Ishikawa (cell line): Measurements from ENCODE around the gene TRPM3.

ENCODE experiments used
- CEBPB ChIP-seq: IDR thresholded peaks from 2 replicates; pipeline ENCODE4 v1.6.1; 2012
- EGR1 ChIP-seq: IDR thresholded peaks from 2 replicates; pipeline ENCODE4 v1.6.1; 2012
- EP300 ChIP-seq: IDR thresholded peaks from 2 replicates; pipeline ENCODE4 v1.6.1; 2012; ENCODE audit warnings: borderline replicate concordance
- FOXM1 ChIP-seq: IDR thresholded peaks from 2 replicates; pipeline ENCODE4 v1.6.1; 2012; ENCODE audit warnings: low read depth, borderline replicate concordance
- MAX ChIP-seq: IDR thresholded peaks from 2 replicates; pipeline ENCODE4 v1.6.1; 2012
- NFIC ChIP-seq: IDR thresholded peaks from 2 replicates; pipeline ENCODE4 v1.6.1; 2012
- RAD21 ChIP-seq: IDR thresholded peaks from 2 replicates; pipeline ENCODE4 v1.6.1; 2012; ENCODE audit warnings: low read depth
- TEAD4 ChIP-seq: IDR thresholded peaks from 2 replicates; pipeline ENCODE4 v1.6.1; 2012
- YY1 ChIP-seq: IDR thresholded peaks from 2 replicates; pipeline ENCODE4 v1.6.1; 2012; ENCODE audit warnings: low read depth

- no peak for TF ChIP-seq TEAD4
- no peak for TF ChIP-seq CEBPB
- no peak for TF ChIP-seq EGR1
- TF ChIP-seq EP300 = no peak
- TF ChIP-seq FOXM1 = no peak
- no peak for TF ChIP-seq NFIC
- no peak for TF ChIP-seq MAX
- no peak for TF ChIP-seq RAD21
- no peak for TF ChIP-seq YY1
Observed at GRCh38 chr9:70950270-70950669, 171.2 kb downstream of the TRPM3 start.
